Stromal cell of bone marrow (primary cell): ENCODE data around the gene FNTB.
"Not testable (repeated sequence)": the region's sequence is repeated elsewhere in the genome, so short reads cannot be mapped to it uniquely, and the experiment has no call there.

Source experiments
- DNase-seq: peaks from one replicate; pipeline ENCODE4 v3.0.0-alpha.2; 2012; ENCODE audit warnings: low read depth

FNTB gene

GRCh38 chr14:65019944-65020566 lies 33.4 kb downstream of the FNTB start:
- DNase-seq, result peak; percentile 67

- no peak for DNase-seq
These were observed 38.3 kb downstream of the FNTB start for GRCh38 chr14:65024957-65025356.

- DNase-seq, result no peak
These were observed 39.1 kb downstream of the FNTB start for GRCh38 chr14:65025818-65026217.

GRCh38 chr14:65026526-65026925 lies 39.8 kb downstream of the FNTB start:
- no peak for DNase-seq

GRCh38 chr14:65027127-65027799 lies 40.6 kb downstream of the FNTB start:
- no peak for DNase-seq

- DNase-seq, result no peak
These were observed 42.2 kb downstream of the FNTB start for GRCh38 chr14:65028937-65029336.

- not testable (repeated sequence) for DNase-seq
These were observed 44.6 kb downstream of the FNTB start for GRCh38 chr14:65031321-65031720.

- no peak for DNase-seq
These were observed 45.6 kb downstream of the FNTB start for GRCh38 chr14:65032319-65032718.

- no peak for DNase-seq
These were observed 46.5 kb downstream of the FNTB start for GRCh38 chr14:65033181-65033580.

GRCh38 chr14:65034021-65034420 lies 47.3 kb downstream of the FNTB start:
- no peak for DNase-seq

GRCh38 chr14:65035049-65035448 lies 48.4 kb downstream of the FNTB start:
- no peak for DNase-seq

GRCh38 chr14:65038966-65039365 lies 52.3 kb downstream of the FNTB start:
- no peak for DNase-seq

GRCh38 chr14:65040666-65041433 lies 54.2 kb downstream of the FNTB start:
- DNase-seq, result no peak

GRCh38 chr14:65041434-65041915 lies 54.8 kb downstream of the FNTB start:
- no peak for DNase-seq

GRCh38 chr14:65042296-65042695 lies 55.6 kb downstream of the FNTB start:
- no peak for DNase-seq

GRCh38 chr14:65042731-65043372 lies 56.2 kb downstream of the FNTB start:
- no peak for DNase-seq

- no peak for DNase-seq
These were observed 57.3 kb downstream of the FNTB start for GRCh38 chr14:65043893-65044595.

- no peak for DNase-seq
These were observed 57.9 kb downstream of the FNTB start for GRCh38 chr14:65044596-65044959.

- no peak for DNase-seq
These were observed 58.3 kb downstream of the FNTB start for GRCh38 chr14:65045006-65045405.

- DNase-seq, result no peak
These were observed 59.0 kb downstream of the FNTB start for GRCh38 chr14:65045709-65046108.

- DNase-seq, result no peak
These were observed 66.1 kb downstream of the FNTB start for GRCh38 chr14:65052832-65053231.

- no peak for DNase-seq
These were observed 66.8 kb downstream of the FNTB start for GRCh38 chr14:65053466-65053865.
